Left ventricle myocardium inferior (tissue), 1 donor: ENCODE results near the gene UGGT2. TPM values are rescaled to one million over a fixed set of nuclear protein-coding genes. Genes with fewer than 3 reads are reported as not detected.

Experiments
- DNase-seq: peaks from one replicate; pipeline ENCODE4 v3.0.0-alpha.2; 2020
- H3K27ac ChIP-seq: fragments of 200-600 bp; replicated peaks from 2 replicates; pipeline ENCODE4 v1.8.0; 2021
- H3K27me3 ChIP-seq: fragments of 200-600 bp; 2 replicates; pipeline ENCODE4 v1.8.0; 2021; ENCODE audit warnings: low read depth
- H3K36me3 ChIP-seq: fragments of 200-600 bp; 2 replicates; pipeline ENCODE4 v1.8.0; 2021
- H3K4me1 ChIP-seq: fragments of 200-600 bp; 2 replicates; pipeline ENCODE4 v1.8.0; 2021
- H3K4me3 ChIP-seq: fragments of 200-600 bp; 2 replicates; pipeline ENCODE4 v1.8.0; 2021; ENCODE audit warnings: mild to moderate bottlenecking, moderate library complexity
- H3K9me3 ChIP-seq: fragments of 200-600 bp; replicated peaks from 2 replicates; pipeline ENCODE4 v1.8.0; 2021
- intact Hi-C: fragments of 100-400 bp; cut with micrococcal nuclease; formaldehyde crosslinking; loops from one replicate; pipeline ENCODE4 v1.11.0; 2022
- total RNA-seq: library from RNA; stranded (reverse); fragmentation: NEBNext Ultra II Directional; extraction: Animal tissue kit (Norgen Biotek cat#: 25700); gene quantifications from one replicate; pipeline ENCODE4 v1.2.1, GENCODE V29; 2021
- TF ChIP-seq, protein P1 (sequence below): fragments of 200-600 bp; IDR thresholded peaks from 2 replicates; pipeline ENCODE4 v1.8.0; 2021; ENCODE audit warnings: antibody characterized with exemption, mild to moderate bottlenecking, borderline replicate concordance
- donor health status: DM: no; HTN: yes; CAD: no; lungs with severe emphysema.

Gene UGGT2
- total RNA-seq, 1 donor from 2014 or later = 11.4 TPM

DNA sequence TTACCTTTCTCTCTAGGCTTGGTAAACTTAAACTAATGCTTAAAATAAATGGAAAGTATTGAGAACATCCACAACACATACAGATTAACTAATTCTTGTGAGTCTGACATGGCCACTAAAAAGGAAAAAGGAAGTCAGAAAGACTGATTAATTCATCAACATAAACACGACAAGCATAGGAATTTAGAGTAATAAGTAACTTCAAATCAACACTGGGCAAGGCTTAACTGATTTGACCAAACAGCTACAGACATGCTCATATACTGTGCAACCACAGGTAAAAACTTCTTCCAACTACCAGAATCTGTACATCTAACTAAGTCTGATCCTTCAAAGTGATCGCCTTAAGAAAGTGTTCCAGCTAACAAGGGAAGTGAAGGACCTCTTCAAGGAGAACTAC lies 20.5 kb downstream of the UGGT2 start:
- no peak for DNase-seq
- Histone ChIP-seq H3K27ac (no peak overlapping the region), H3K36me3 (peaks cover 2% of the 10 kb centered on the region), H3K27me3 (no peaks in the 10 kb centered on the region), H3K9me3 (no peaks in the 10 kb centered on the region), H3K4me3 (no peak overlapping the region), H3K4me1 (peaks cover 3% of the 10 kb centered on the region)
- TF ChIP-seq, protein P1, sequence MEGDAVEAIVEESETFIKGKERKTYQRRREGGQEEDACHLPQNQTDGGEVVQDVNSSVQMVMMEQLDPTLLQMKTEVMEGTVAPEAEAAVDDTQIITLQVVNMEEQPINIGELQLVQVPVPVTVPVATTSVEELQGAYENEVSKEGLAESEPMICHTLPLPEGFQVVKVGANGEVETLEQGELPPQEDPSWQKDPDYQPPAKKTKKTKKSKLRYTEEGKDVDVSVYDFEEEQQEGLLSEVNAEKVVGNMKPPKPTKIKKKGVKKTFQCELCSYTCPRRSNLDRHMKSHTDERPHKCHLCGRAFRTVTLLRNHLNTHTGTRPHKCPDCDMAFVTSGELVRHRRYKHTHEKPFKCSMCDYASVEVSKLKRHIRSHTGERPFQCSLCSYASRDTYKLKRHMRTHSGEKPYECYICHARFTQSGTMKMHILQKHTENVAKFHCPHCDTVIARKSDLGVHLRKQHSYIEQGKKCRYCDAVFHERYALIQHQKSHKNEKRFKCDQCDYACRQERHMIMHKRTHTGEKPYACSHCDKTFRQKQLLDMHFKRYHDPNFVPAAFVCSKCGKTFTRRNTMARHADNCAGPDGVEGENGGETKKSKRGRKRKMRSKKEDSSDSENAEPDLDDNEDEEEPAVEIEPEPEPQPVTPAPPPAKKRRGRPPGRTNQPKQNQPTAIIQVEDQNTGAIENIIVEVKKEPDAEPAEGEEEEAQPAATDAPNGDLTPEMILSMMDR = no peak
- intact Hi-C loops = no loop called here

DNA sequence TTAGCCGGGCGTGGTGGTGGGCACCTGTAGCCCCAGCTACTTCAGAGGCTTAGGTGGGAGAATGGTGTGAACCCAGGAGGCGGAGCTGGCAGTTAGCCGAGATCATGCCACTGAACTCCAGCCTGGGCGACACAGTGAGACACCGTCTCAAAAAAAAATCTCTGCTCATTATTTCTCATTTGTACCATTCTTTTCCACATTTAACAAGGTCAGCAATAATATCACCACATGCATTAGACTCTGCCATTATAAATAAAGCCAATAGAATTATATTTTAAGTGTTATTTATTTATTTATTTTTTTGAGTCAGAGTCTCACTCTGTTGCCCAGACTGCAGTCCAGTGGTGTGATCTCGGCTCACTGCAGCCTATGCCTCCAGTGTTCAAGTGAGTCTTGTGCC lies 24.2 kb downstream of the UGGT2 start:
- Histone ChIP-seq H3K9me3 (no peaks in the 10 kb centered on the region), H3K4me3 (no peak overlapping the region), H3K27me3 (no peaks in the 10 kb centered on the region), H3K36me3 (peaks cover 2% of the 10 kb centered on the region), H3K4me1 (no peaks in the 10 kb centered on the region), H3K27ac (no peak overlapping the region)
- DNase-seq = no peak
- intact Hi-C loops = no loop called here
- TF ChIP-seq, protein P1 = no peak

DNA sequence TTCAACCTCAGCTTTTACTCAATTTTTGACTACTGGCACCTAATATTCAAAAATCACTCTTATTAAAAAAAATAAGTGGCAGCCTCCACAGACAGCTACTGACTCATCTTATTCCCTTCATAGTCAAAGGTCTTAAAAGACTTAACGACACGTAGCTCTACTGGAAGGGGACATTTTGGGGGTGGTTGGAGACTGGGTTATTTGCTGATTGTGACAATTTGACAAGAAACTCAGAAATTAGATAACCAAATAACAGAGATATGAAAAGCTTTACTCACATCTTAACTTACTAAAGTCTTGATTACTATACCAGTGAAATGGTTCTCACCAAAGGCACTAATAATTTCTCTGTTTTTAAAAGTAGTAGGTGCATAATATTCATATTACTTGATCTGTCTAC lies 25.7 kb downstream of the UGGT2 start:
- peaks cover 7% of the 10 kb centered on the region for H3K36me3 ChIP-seq
- H3K4me3 ChIP-seq = no peak overlapping the region
- H3K9me3 ChIP-seq = no peaks in the 10 kb centered on the region
- intact Hi-C loops = no loop called here
- no peak overlapping the region for H3K27ac ChIP-seq
- no peaks in the 10 kb centered on the region for H3K4me1 ChIP-seq
- no peaks in the 10 kb centered on the region for H3K27me3 ChIP-seq
- TF ChIP-seq, protein P1 = no peak
- no peak for DNase-seq

DNA sequence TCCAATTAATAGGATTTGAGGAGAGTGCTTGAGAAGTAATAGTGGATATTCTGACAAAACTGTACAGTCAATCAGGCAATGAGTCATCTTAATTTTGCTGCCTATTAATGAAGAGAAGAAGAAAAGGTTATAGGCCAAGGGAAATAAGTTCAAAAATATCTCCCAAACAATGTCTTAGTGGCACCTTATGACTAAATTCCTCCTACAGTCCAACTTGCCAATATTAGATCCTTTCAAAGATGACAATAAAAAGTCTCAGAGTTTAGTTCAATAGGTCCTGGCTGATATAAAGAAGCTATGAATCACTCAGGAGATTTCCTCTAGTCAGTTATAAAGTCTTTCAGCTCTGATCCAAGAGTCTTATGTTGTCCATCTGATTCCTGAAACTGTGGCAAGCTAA lies 27.9 kb downstream of the UGGT2 start:
- no peak for DNase-seq
- Histone ChIP-seq H3K27ac (no peak overlapping the region), H3K27me3 (no peaks in the 10 kb centered on the region), H3K36me3 (peaks cover 15% of the 10 kb centered on the region), H3K4me1 (no peaks in the 10 kb centered on the region), H3K9me3 (no peaks in the 10 kb centered on the region), H3K4me3 (no peak overlapping the region)
- intact Hi-C loops = no loop called here
- TF ChIP-seq, protein P1 = no peak

DNA sequence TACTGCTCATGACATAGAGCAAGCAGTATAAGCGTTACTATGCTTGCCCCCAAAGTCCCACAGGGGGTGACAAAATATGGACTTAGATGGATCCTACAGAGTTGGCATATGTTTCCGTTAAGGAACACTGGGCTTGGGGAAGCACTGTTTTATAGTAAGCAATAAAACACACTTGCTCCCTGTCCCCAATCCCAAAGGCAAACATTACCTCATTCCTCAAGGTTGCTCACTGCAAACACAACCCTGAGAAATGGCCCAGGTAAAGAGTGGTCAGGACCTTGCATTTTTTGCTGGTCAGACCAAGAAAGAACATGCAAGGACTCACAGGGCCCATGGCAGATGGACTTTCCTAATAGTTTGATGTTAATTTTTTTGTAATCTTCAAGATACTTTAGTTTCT lies 32.3 kb downstream of the UGGT2 start:
- no peak overlapping the region for H3K4me3 ChIP-seq
- H3K27me3 ChIP-seq = no peaks in the 10 kb centered on the region
- H3K27ac ChIP-seq = no peak overlapping the region
- DNase-seq = no peak
- H3K36me3 ChIP-seq = peaks cover 26% of the 10 kb centered on the region
- H3K4me1 ChIP-seq = no peaks in the 10 kb centered on the region
- intact Hi-C loops = no loop called here
- peaks cover 10% of the 10 kb centered on the region for H3K9me3 ChIP-seq
- TF ChIP-seq, protein P1 = no peak

DNA sequence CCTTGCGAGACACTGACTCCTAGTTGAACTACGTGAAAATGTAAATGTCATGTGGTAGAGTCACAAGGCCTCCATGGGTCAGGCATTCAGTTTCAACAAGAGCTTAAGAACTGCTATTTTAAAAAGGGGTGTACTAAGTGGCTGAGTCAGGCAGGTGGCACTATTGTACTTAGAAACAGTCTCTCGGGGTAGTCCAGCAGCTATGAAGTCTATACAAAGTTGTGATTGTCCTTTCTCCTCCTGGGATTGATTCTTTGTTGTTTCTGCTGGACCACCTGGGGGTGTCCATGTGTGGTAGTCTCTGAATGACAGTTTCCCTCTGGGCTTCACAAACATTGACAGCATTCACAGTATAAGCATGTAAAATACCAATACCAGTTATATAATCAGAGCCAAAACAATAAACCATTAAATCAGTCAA lies 33.0 kb downstream of the UGGT2 start:
- TF ChIP-seq, protein P1 = peak; percentile 72
- no peak for DNase-seq
- no peak overlapping the region for H3K27ac ChIP-seq
- H3K4me3 ChIP-seq = no peak overlapping the region
- H3K9me3 ChIP-seq = peaks cover 15% of the 10 kb centered on the region
- intact Hi-C loops = no loop called here
- no peaks in the 10 kb centered on the region for H3K4me1 ChIP-seq
- H3K27me3 ChIP-seq = no peaks in the 10 kb centered on the region
- H3K36me3 ChIP-seq = peaks cover 34% of the 10 kb centered on the region
